GM12878 (cell line): ENCODE results near the gene PTCH2. TPM values are rescaled to one million over a fixed set of nuclear protein-coding genes. Genes with fewer than 3 reads are reported as not detected.

Source experiments
- BHLHE40 ChIP-seq, 2 experiments: fragments of 450-650 bp in 1 of 2; IDR thresholded peaks; 2 replicates each; pipeline ENCODE4 v1.6.1; 2011 to 2017; ENCODE audit warnings: low read depth in 2 of 2, borderline replicate concordance in 1 of 2, improper control_type of control experiment in 1 of 2, low read length in 1 of 2, mild to moderate bottlenecking in 1 of 2
- CBFB ChIP-seq: IDR thresholded peaks from 2 replicates; pipeline ENCODE4 v1.6.1; 2016; ENCODE audit warnings: antibody characterized with exemption, low read depth
- EED ChIP-seq: sonication (generic); IDR thresholded peaks from 2 replicates; pipeline ENCODE4 v1.6.1; 2016; ENCODE audit warnings: antibody characterized with exemption, low read depth
- FOS ChIP-seq: IDR thresholded peaks from 3 replicates; pipeline ENCODE4 v1.6.1; 2011; ENCODE audit warnings: borderline replicate concordance; ENCODE audit not compliant: insufficient read length; ENCODE audit errors: extremely low read depth
- FOXK2 ChIP-seq: fragments of 450-650 bp; IDR thresholded peaks from 2 replicates; pipeline ENCODE4 v1.6.1; 2017; ENCODE audit warnings: mild to moderate bottlenecking, moderate library complexity
- HDGF ChIP-seq: fragments of 450-650 bp; IDR thresholded peaks from 2 replicates; pipeline ENCODE4 v1.6.1; 2016; ENCODE audit warnings: antibody characterized with exemption
- IKZF1 ChIP-seq: fragments of 450-650 bp; conservative IDR thresholded peaks from 2 replicates; pipeline ENCODE4 v1.6.1; 2017; ENCODE audit warnings: antibody characterized with exemption, mild to moderate bottlenecking
- IKZF2 ChIP-seq, 2 experiments: fragments of 450-650 bp; IDR thresholded peaks; 2 replicates each; pipeline ENCODE4 v1.6.1; 2017; ENCODE audit warnings: mild to moderate bottlenecking in 2 of 2, moderate library complexity in 2 of 2
- JUNB ChIP-seq: IDR thresholded peaks from 2 replicates; pipeline ENCODE4 v1.6.1; 2016; ENCODE audit warnings: antibody characterized with exemption, mild to moderate bottlenecking
- PAX8 ChIP-seq: fragments of 450-650 bp; IDR thresholded peaks from 2 replicates; pipeline ENCODE4 v1.6.1; 2017; ENCODE audit warnings: mild to moderate bottlenecking, moderate library complexity
- RUNX3 ChIP-seq: IDR thresholded peaks from 2 replicates; pipeline ENCODE4 v1.6.1; 2012; ENCODE audit warnings: low read length, inconsistent platforms
- SP1 ChIP-seq: IDR thresholded peaks from one replicate; pipeline ENCODE4 v1.6.1; 2011; ENCODE audit warnings: low read depth, low read length
- SPI1 ChIP-seq: IDR thresholded peaks from 2 replicates; pipeline ENCODE4 v1.6.1; 2011; ENCODE audit warnings: low read depth, mild to moderate bottlenecking, low read length, moderate library complexity, borderline replicate concordance; ENCODE audit not compliant: insufficient read depth
- TAF1 ChIP-seq: IDR thresholded peaks from 2 replicates; pipeline ENCODE4 v1.6.1; 2011; ENCODE audit warnings: mild to moderate bottlenecking, low read depth, low read length, borderline replicate concordance
- TCF3 ChIP-seq: IDR thresholded peaks from 2 replicates; pipeline ENCODE4 v1.6.1; 2012; ENCODE audit warnings: low read depth, mild to moderate bottlenecking, low read length, borderline replicate concordance; ENCODE audit not compliant: insufficient read depth
- TCF7 ChIP-seq: IDR thresholded peaks from 2 replicates; pipeline ENCODE4 v1.6.1; 2014; ENCODE audit warnings: antibody characterized with exemption, borderline replicate concordance
- ZNF384 ChIP-seq: IDR thresholded peaks from 2 replicates; pipeline ENCODE4 v1.6.1; 2012; ENCODE audit warnings: low read depth, mild to moderate bottlenecking, low read length, improper control_type of control experiment, borderline replicate concordance
- polyA plus RNA-seq, 11 experiments: library from polyadenylated mRNA; depleted of rRNA in 4 of 11; unstranded in 6 of 11; stranded (reverse) in 5 of 11; fragments of >200 nt; fragmentation: Nextera tagmentation in 4 of 11; fragmentation: Illumina TruSeq in 1 of 11; extraction: Ambion mirVana in 4 of 11; extraction: Trizol in 1 of 11; gene quantifications; 1 replicate in 1 of 11; 2 replicates in 10 of 11; pipeline versions ENCODE4 v1.2.1 to v1.2.3, GENCODE V29; 2011 to 2016; ENCODE audit warnings: inconsistent platforms in 2 of 11, missing spikeins in 2 of 11, low read depth in 1 of 11
- total RNA-seq, 4 experiments: library from RNA; depleted of rRNA in 3 of 4; stranded (reverse); fragments of >200 nt in 3 of 4; fragmentation: Illumina TruSeq in 1 of 4; extraction: Trizol in 1 of 4; gene quantifications; 2 replicates each; pipeline versions ENCODE4 v1.2.1 to v1.2.3, GENCODE V29; 2013 to 2021
- TF ChIP-seq, protein P1 (sequence below): fragments of 450-650 bp; IDR thresholded peaks from 2 replicates; pipeline ENCODE4 v1.6.1; 2016; ENCODE audit warnings: mild to moderate bottlenecking
- TF ChIP-seq, protein P2 (sequence below): IDR thresholded peaks from 2 replicates; pipeline ENCODE4 v1.6.1; 2011; ENCODE audit warnings: low read depth, mild to moderate bottlenecking, low read length, moderate library complexity, borderline replicate concordance; ENCODE audit errors: extremely low read depth
- TF ChIP-seq, protein P3 (sequence below): fragments of 450-650 bp; IDR thresholded peaks from 2 replicates; pipeline ENCODE4 v1.6.1; 2018; ENCODE audit warnings: borderline replicate concordance, mild to moderate bottlenecking; ENCODE audit not compliant: partially characterized antibody
- TF ChIP-seq, protein P4 (sequence below): fragments of 450-650 bp; IDR thresholded peaks from 2 replicates; pipeline ENCODE4 v1.6.1; 2017; ENCODE audit warnings: mild to moderate bottlenecking, low read depth, inconsistent platforms; ENCODE audit not compliant: poor library complexity, severe bottlenecking
- TF ChIP-seq, protein P5 (sequence below): fragments of 450-650 bp; IDR thresholded peaks from 2 replicates; pipeline ENCODE4 v1.6.1; 2017; ENCODE audit warnings: mild to moderate bottlenecking
- TF ChIP-seq, protein P6 (sequence below): IDR thresholded peaks from 2 replicates; pipeline ENCODE4 v1.6.1; 2012; ENCODE audit warnings: low read depth, low read length, improper control_type of control experiment

PTCH2 gene
- total and polyA plus RNA-seq, 10 of the 15 experiments (the other 5 are each of a cell fraction or from before 2014, with no cell fraction given), result 0.03 to 8.4 (median 0.10) TPM

DNA sequence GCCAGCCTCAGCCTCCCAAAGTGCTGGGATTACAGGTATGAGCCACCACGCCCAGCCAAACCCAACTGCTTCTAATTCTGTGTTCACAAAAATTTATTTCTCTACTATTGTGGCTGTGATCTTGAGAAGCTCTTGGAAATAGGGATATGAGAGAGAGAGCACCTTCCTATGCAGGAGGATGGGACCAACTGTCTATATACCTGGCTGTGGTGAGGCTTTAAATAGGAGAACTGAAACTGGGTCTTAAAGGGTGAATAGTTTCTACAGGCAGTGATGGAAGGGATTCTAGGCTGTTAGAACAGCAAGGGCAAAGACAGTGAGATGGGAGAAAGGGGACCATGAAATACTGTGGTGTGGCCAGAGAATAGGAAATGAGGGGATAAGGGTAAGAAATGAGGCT is 8.3 kb upstream of the PTCH2 start (continued):
- TF ChIP-seq RUNX3 (peak; percentile 27; the same call in 1 of the 2 replicates), PAX8 (no peak), FOXK2 (no peak), SPI1 (peak; percentile 87), TCF7 (no peak), ZNF384 (no peak), BHLHE40 (IDR thresholded peaks at IDR 0.05; ENCODE audit: borderline replicate concordance in 1 of 2, low read depth in 2 of 2, low read length in 1 of 2) (no peak), JUNB (no peak), HDGF (no peak), IKZF1 (0 out of 2 replicates have a peak, but pooled peaks have one; percentile 19), IKZF2 (IDR thresholded peaks at IDR 0.05) (0 out of 4 replicates have a peak, but pooled peaks have one; percentile 23 to 49), CBFB (no peak), FOS (no peak), SP1 (no peak), TAF1 (no peak), EED (peak; percentile 55; the same call in 1 of the 2 replicates), TCF3 (no peak)
- TF ChIP-seq, protein P1, sequence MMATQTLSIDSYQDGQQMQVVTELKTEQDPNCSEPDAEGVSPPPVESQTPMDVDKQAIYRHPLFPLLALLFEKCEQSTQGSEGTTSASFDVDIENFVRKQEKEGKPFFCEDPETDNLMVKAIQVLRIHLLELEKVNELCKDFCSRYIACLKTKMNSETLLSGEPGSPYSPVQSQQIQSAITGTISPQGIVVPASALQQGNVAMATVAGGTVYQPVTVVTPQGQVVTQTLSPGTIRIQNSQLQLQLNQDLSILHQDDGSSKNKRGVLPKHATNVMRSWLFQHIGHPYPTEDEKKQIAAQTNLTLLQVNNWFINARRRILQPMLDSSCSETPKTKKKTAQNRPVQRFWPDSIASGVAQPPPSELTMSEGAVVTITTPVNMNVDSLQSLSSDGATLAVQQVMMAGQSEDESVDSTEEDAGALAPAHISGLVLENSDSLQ, result no peak
- TF ChIP-seq, protein P2, sequence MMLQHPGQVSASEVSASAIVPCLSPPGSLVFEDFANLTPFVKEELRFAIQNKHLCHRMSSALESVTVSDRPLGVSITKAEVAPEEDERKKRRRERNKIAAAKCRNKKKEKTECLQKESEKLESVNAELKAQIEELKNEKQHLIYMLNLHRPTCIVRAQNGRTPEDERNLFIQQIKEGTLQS, result no peak
- TF ChIP-seq, protein P3, sequence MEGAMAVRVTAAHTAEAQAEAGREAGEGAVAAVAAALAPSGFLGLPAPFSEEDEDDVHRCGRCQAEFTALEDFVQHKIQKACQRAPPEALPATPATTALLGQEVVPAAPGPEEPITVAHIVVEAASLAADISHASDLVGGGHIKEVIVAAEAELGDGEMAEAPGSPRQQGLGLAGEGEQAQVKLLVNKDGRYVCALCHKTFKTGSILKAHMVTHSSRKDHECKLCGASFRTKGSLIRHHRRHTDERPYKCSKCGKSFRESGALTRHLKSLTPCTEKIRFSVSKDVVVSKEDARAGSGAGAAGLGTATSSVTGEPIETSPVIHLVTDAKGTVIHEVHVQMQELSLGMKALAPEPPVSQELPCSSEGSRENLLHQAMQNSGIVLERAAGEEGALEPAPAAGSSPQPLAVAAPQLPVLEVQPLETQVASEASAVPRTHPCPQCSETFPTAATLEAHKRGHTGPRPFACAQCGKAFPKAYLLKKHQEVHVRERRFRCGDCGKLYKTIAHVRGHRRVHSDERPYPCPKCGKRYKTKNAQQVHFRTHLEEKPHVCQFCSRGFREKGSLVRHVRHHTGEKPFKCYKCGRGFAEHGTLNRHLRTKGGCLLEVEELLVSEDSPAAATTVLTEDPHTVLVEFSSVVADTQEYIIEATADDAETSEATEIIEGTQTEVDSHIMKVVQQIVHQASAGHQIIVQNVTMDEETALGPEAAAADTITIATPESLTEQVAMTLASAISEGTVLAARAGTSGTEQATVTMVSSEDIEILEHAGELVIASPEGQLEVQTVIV, result no peak
- TF ChIP-seq, protein P4, sequence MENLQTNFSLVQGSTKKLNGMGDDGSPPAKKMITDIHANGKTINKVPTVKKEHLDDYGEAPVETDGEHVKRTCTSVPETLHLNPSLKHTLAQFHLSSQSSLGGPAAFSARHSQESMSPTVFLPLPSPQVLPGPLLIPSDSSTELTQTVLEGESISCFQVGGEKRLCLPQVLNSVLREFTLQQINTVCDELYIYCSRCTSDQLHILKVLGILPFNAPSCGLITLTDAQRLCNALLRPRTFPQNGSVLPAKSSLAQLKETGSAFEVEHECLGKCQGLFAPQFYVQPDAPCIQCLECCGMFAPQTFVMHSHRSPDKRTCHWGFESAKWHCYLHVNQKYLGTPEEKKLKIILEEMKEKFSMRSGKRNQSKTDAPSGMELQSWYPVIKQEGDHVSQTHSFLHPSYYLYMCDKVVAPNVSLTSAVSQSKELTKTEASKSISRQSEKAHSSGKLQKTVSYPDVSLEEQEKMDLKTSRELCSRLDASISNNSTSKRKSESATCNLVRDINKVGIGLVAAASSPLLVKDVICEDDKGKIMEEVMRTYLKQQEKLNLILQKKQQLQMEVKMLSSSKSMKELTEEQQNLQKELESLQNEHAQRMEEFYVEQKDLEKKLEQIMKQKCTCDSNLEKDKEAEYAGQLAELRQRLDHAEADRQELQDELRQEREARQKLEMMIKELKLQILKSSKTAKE, result no peak
- TF ChIP-seq, protein P5, sequence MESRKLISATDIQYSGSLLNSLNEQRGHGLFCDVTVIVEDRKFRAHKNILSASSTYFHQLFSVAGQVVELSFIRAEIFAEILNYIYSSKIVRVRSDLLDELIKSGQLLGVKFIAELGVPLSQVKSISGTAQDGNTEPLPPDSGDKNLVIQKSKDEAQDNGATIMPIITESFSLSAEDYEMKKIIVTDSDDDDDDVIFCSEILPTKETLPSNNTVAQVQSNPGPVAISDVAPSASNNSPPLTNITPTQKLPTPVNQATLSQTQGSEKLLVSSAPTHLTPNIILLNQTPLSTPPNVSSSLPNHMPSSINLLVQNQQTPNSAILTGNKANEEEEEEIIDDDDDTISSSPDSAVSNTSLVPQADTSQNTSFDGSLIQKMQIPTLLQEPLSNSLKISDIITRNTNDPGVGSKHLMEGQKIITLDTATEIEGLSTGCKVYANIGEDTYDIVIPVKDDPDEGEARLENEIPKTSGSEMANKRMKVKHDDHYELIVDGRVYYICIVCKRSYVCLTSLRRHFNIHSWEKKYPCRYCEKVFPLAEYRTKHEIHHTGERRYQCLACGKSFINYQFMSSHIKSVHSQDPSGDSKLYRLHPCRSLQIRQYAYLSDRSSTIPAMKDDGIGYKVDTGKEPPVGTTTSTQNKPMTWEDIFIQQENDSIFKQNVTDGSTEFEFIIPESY, result no peak
- TF ChIP-seq, protein P6, sequence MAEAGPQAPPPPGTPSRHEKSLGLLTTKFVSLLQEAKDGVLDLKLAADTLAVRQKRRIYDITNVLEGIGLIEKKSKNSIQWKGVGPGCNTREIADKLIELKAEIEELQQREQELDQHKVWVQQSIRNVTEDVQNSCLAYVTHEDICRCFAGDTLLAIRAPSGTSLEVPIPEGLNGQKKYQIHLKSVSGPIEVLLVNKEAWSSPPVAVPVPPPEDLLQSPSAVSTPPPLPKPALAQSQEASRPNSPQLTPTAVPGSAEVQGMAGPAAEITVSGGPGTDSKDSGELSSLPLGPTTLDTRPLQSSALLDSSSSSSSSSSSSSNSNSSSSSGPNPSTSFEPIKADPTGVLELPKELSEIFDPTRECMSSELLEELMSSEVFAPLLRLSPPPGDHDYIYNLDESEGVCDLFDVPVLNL, result no peak
